A673 (cell line): Measurements from ENCODE around the gene BMPR1B. TPM values are rescaled to one million over a fixed set of nuclear protein-coding genes. Genes with fewer than 3 reads are reported as not detected.

Experiments used
- BruUV-seq: library from RNA; stranded (reverse); fragments of 400-500 nt; replicated peaks from 2 replicates; lab custom pipeline; 2021; lab: Mats Ljungman, UMichigan
- CTCF ChIA-PET: fragments of 300-600 bp; sonication (Branson Sonifier 250); formaldehyde crosslinking; loops from one replicate; lab custom pipeline; 2022; ENCODE audit warnings: antibody characterized with exemption; lab: Charles Lee
- POLR2A ChIA-PET: fragments of 300-600 bp; sonication (Branson Sonifier 250); formaldehyde crosslinking; loops from one replicate; lab custom pipeline; 2022; ENCODE audit warnings: antibody characterized with exemption; ENCODE audit not compliant: low non-redundant PET; lab: Charles Lee
- DNase-seq: peaks from one replicate; pipeline ENCODE4 v3.0.0-alpha.2; 2015; ENCODE audit warnings: low spot score
- H3K27ac ChIP-seq: fragments of 200-600 bp; sonication (generic); 2 replicates; pipeline ENCODE4 v1.5.1; 2016; ENCODE audit warnings: mixed run types, low read depth, mild to moderate bottlenecking, mixed read lengths, antibody characterized with exemption, low read length; ENCODE audit not compliant: poor library complexity, severe bottlenecking
- H3K27me3 ChIP-seq: fragments of 200-600 bp; sonication (generic); replicated peaks from 2 replicates; pipeline ENCODE4 v1.6.1; 2017; ENCODE audit warnings: mixed run types, low read depth, mild to moderate bottlenecking, mixed read lengths, antibody characterized with exemption, low read length; ENCODE audit not compliant: insufficient read depth, poor library complexity
- H3K36me3 ChIP-seq: fragments of 200-600 bp; sonication (generic); 2 replicates; pipeline ENCODE4 v1.6.1; 2016; ENCODE audit warnings: mixed run types, mild to moderate bottlenecking, mixed read lengths, antibody characterized with exemption, low read length; ENCODE audit not compliant: insufficient read depth, poor library complexity, severe bottlenecking
- H3K4me1 ChIP-seq: fragments of 200-600 bp; sonication (generic); 2 replicates; pipeline ENCODE4 v1.6.1; 2017; ENCODE audit warnings: mixed run types, mild to moderate bottlenecking, mixed read lengths, antibody characterized with exemption, low read length; ENCODE audit not compliant: insufficient read depth, poor library complexity, severe bottlenecking
- H3K4me3 ChIP-seq: fragments of 200-600 bp; sonication (generic); 2 replicates; pipeline ENCODE4 v1.5.1; 2016; ENCODE audit warnings: low read depth, mixed run types, mild to moderate bottlenecking, mixed read lengths, low read length; ENCODE audit not compliant: poor library complexity, severe bottlenecking
- H3K9me3 ChIP-seq: fragments of 200-600 bp; sonication (generic); 2 replicates; pipeline ENCODE4 v1.6.1; 2016; ENCODE audit warnings: mixed run types, low read depth, mild to moderate bottlenecking, mixed read lengths, antibody characterized with exemption, low read length; ENCODE audit not compliant: poor library complexity, severe bottlenecking
- CTCF ChIP-seq: fragments of 300-800, 200-600 bp; sonication (generic); conservative IDR thresholded peaks from 2 replicates; pipeline ENCODE4 v1.5.1; 2017; ENCODE audit warnings: low read depth, mild to moderate bottlenecking, antibody characterized with exemption, low read length, moderate library complexity, mixed read lengths
- EZH2 ChIP-seq: fragments of 200-600 bp; sonication (generic); IDR thresholded peaks from 2 replicates; pipeline ENCODE4 v1.6.1; 2017; ENCODE audit warnings: borderline replicate concordance, low read depth, mild to moderate bottlenecking, mixed read lengths, antibody characterized with exemption, low read length; ENCODE audit not compliant: poor library complexity, severe bottlenecking
- intact Hi-C: fragments of 100-400 bp; cut with micrococcal nuclease; formaldehyde crosslinking; loops from one replicate; pipeline ENCODE4 v1.10.0; 2022; ENCODE audit not compliant: unreplicated experiment
- total RNA-seq: library from RNA; stranded (reverse); gene quantifications from 2 replicates; pipeline ENCODE4 v1.2.3, GENCODE V29; 2021

Gene BMPR1B
- total RNA-seq, 1 experiment from 2014 or later: 2.2 TPM

DNA sequence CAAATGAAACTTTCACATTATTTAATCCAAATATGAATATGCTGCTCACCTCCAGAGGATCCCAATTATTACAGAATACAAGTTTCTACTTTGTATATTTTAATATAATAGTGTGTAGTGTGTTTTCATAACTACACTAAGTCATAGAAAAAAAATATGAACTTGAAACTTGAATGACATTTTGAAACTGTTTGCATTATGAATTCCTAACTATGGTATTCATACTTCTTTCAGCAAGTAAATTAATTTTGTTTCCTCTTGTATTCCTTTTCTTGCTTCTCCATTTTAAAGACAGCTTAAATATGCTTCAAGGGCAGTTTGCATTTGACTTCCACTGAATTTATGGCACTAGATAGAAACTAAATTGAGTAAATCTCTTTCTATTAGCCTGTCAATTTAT lies 177.1 kb downstream of the BMPR1B start:
- POLR2A ChIA-PET: no interaction called here
- H3K27ac ChIP-seq: no peak overlapping the region
- CTCF ChIA-PET: no interaction called here

GRCh38 chr4:94936854-94937253 lies 179.1 kb downstream of the BMPR1B start:
- intact Hi-C loops: no loop called here
- CTCF ChIA-PET: no interaction called here
- BruUV-seq: no TSS peak
- POLR2A ChIA-PET: no interaction called here
- Histone ChIP-seq H3K9me3 (no peaks in the 10 kb centered on the region), H3K36me3 (no peaks in the 10 kb centered on the region), H3K4me1 (no peaks in the 10 kb centered on the region), H3K4me3 (no peak overlapping the region), H3K27me3 (no peaks in the 10 kb centered on the region), H3K27ac (no peak overlapping the region)
- DNase-seq: no peak
- TF ChIP-seq EZH2 (no peak), CTCF (no peak)

More for the DNA sequence above, 177.1 kb downstream of the BMPR1B start:
- H3K4me3 ChIP-seq: no peak overlapping the region
- H3K9me3 ChIP-seq: no peaks in the 10 kb centered on the region
- no TSS peak for BruUV-seq
- no peak for DNase-seq
- H3K4me1 ChIP-seq: no peaks in the 10 kb centered on the region
- TF ChIP-seq CTCF: no peak
- no peak for TF ChIP-seq EZH2
- H3K27me3 ChIP-seq: no peaks in the 10 kb centered on the region
- intact Hi-C loops: no loop called here
- no peaks in the 10 kb centered on the region for H3K36me3 ChIP-seq

GRCh38 chr4:94939791-94940519 lies 182.2 kb downstream of the BMPR1B start:
- intact Hi-C loops: no loop called here
- CTCF ChIA-PET: no interaction called here
- TF ChIP-seq CTCF (no peak), EZH2 (no peak)
- H3K36me3 ChIP-seq: no peaks in the 10 kb centered on the region
- POLR2A ChIA-PET: no interaction called here
- H3K27ac ChIP-seq: no peak overlapping the region
- no peaks in the 10 kb centered on the region for H3K4me1 ChIP-seq
- no TSS peak for BruUV-seq
- H3K9me3 ChIP-seq: no peaks in the 10 kb centered on the region
- no peaks in the 10 kb centered on the region for H3K27me3 ChIP-seq
- H3K4me3 ChIP-seq: no peak overlapping the region
- DNase-seq: no peak
